ENCODE data around the gene ZBTB33.

DNA sequence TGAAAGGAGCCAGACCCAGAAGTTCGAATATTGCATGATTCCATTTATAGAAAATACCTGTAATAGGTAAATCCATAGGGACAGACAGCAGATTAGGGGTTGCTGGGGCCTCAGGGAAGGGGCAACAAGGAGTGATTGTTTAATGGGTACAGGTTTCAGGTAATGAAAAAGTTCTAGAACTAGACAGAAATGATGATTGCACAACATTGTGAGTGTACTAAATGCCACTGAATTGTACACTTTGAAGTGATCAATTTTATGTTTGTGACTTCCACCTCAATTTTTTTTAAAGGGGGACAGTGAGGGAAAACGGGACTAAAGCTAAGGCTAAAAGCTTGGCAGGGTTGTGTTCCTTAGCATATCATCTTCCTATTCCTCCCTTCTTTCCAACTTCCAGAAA, 23.5 kb downstream of the ZBTB33 start:
- TF ChIP-seq, protein P1, sequence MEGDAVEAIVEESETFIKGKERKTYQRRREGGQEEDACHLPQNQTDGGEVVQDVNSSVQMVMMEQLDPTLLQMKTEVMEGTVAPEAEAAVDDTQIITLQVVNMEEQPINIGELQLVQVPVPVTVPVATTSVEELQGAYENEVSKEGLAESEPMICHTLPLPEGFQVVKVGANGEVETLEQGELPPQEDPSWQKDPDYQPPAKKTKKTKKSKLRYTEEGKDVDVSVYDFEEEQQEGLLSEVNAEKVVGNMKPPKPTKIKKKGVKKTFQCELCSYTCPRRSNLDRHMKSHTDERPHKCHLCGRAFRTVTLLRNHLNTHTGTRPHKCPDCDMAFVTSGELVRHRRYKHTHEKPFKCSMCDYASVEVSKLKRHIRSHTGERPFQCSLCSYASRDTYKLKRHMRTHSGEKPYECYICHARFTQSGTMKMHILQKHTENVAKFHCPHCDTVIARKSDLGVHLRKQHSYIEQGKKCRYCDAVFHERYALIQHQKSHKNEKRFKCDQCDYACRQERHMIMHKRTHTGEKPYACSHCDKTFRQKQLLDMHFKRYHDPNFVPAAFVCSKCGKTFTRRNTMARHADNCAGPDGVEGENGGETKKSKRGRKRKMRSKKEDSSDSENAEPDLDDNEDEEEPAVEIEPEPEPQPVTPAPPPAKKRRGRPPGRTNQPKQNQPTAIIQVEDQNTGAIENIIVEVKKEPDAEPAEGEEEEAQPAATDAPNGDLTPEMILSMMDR (IDR thresholded peaks at IDR 0.05 in 8 of 11, conservative IDR thresholded peaks at IDR 0.05 in 3 of 11): no peak
- TF ChIP-seq POLR2A (IDR thresholded peaks at IDR 0.05): no peak
- no peak for TF ChIP-seq POLR2AphosphoS5 (IDR thresholded peaks at IDR 0.05)
